Endometrial microvascular endothelial cells (primary cell): Measurements from ENCODE around the gene PCYOX1L. TPM values are rescaled to one million over a fixed set of nuclear protein-coding genes. Genes with fewer than 3 reads are reported as not detected.
"Not testable (repeated sequence)": the region's sequence is repeated elsewhere in the genome, so short reads cannot be mapped to it uniquely, and the experiment has no call there.

Experiments used
- in situ Hi-C: cut with HindIII; loops from 2 replicates; pipeline ENCODE4 v1.10.0; 2017; ENCODE audit warnings: low sequenced_read_pairs, low pct_unique_long_range_greater_than_20kb; ENCODE audit errors: inconsistent ontology term
- total RNA-seq: library from RNA; depleted of rRNA; stranded (reverse); fragments of >200 nt; gene quantifications from one replicate; pipeline ENCODE4 v1.2.3, GENCODE V29; 2015; ENCODE audit errors: inconsistent ontology term

PCYOX1L gene
- total RNA-seq, 1 donor from 2014 or later: 7.2 TPM

DNA sequence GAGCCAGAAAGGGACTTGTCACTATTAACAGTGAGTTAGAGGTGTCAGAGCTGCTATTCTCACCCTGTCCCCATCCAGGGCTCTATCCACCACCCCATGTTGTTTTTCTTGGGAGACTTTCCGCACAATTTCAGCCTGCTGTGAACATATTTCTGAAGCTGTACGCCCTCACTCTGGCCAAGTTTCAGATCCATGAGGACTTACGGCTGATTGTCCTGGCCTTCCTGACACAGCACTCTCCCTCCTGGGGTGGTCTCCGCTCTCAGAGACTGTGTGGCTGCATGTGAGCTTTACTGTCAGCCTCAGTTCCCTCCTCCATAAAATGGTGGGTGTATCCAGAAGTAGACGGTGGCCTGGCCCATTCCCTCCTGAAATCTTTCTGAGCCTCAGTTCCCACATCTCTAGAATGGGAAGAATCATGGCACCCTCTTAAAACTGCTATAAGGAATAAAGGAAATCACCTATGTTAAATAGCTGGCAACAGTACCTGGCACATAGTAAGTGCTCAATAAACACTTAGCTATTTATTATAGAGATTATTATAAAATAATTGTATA, 22.1 kb downstream of the PCYOX1L start:
- in situ Hi-C loops: no loop called here

DNA sequence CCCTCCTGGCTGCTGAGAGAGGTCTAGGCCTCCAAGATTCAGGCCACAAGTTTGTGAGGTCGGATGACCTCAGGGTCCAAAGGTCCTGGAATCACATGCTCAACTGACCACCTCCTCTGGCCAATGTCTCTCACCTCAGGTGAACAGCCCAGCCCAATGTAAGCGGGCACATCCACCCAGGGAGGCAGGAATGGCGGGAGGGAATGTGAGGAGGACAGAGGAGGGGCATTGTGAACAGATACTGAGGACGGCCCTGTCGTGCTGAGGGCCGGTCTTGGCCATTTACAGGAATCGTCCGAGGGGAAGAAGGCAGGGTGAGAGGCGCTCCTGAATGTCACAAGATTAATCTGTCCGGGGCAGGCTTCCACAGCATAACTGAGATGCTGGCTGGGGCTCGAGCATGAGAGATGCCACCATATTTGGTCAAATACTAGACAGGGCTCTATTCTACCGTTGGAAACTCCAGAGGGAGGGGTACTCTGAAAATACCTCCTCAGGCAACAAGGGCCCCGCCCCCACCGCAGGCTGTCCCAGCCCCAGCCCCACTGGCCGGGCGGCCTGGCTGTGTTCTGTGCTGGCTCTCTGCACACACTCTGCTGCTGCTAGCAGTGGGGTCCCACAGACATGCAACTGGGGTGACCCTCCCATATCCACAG, 22.7 kb downstream of the PCYOX1L start:
- in situ Hi-C loops: no loop called here

DNA sequence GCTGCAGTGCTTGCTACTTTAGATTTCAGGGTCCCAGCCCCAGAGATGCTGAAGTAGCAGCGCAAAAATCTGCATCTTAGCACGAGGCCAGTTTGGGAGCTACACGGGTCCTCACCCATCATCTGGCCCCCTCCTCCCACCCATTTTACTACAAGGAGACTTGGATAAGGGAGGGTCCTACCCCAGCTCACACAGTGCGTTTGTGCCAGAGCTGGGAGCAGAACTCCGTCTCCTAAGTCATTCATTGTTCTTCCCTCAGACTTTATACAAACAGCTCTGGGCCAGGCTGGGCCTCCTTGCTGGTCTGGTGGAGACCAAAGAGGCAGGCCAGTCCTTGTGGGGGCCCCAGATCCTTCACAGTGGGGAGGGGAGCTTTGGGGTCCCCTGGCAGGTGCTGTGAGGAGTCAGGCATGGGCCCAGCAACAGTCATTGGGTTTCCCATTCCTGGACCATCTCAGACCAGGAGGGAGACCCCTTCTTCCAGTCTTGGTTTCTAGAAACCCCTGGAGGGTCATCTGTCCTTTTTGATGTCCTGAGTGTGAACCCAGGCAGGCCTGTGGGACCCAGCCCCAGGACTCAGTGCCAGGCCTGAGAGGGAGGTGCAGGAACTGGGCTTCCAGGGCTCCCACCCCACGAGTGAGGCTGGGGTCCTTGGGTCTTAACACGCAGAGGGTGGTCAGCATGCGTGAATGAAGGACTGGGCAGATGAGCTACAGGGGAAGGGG, 23.6 kb downstream of the PCYOX1L start:
- in situ Hi-C loops: no loop called here

DNA sequence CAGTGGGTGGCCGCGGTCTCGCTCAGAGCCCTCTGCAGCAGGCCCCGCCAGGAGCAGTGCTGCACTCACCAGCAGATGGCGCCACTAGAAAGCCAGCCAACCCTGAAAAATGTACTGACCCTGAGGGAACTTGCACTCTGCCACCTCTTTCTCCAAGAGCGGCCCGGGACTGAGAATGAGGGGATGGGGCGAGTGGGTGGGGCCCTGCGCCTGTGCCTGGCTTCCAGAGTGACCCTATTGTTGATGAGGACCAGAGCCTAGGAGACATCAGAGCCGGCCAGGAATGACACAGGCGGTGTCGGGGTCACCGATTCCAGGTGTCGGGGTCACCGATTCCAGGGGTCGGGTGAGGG, 24.1 kb downstream of the PCYOX1L start:
- in situ Hi-C loops: no loop called here

DNA sequence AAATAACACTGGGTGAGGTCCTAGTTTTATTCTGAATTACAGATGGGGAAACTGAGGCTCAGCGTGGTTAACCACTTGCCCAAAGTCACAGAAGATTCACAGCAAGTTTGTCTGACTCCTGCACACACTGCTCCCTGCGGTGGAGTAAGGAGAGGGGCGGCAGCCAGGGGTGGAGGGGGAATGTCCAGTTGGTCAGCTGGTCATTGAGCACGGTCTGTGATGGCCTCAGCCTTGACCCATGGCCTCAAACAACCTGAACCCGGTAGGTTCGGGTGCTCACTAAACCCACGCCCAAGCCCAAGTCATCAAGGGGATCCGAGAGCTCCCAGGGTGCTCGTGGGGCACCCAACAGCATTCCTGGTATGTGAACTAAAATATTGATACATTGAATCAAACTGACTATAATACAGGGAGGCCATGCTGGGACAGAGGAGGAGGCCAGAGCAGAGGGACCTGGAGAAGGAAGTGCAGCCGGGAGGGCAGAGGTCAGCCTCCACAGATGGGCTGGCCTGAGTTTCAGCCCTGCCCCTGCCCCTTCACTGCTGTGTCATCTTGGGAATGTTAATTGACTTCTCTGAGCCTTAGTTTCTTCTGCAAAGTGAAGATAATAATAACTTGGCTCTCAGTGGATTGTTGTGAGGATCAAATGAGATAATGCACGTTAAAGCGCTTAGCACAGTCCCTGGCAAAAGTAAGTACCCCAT, 24.8 kb downstream of the PCYOX1L start:
- in situ Hi-C loops: no loop called here

DNA sequence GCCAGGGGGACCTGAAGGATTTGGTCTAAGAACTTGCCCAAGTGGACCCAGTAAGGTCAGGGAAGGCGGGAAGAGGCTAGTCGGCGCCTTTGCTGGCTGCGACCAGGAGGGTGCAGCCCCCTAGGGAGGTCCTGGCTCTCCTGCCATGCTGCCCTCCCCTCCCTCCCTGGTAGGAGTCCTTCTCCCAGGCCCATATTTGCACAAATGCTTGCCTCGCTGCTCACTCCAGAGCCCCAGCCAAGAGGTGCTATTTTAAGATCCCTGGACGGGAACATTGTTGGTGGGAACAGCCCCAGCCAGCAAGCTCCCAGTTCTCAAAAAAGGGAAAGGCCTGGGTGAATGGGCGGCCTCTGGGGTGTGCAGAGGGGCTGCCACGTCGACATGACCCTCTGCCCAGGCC, 25.6 kb downstream of the PCYOX1L start:
- in situ Hi-C loops: no loop called here

DNA sequence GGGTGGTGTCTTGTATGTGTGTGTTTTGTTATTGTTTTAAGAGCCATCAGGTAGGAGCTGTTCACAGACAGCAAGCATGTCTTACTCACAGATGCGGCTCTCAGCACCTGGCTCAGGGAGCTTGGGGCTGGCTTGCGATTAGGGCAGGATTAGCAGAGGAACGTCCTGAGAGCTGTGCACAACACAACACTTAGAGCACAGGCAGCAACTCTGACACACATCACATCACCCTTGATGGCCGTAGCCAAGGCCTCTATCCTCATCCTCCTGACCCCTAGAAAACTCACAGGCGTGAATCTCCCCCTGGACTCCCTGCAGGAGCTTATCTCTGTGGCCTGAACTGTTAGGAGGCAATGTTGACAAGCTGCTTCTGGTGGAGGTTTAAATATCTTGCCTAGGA, 28.3 kb downstream of the PCYOX1L start:
- in situ Hi-C loops: no loop called here

DNA sequence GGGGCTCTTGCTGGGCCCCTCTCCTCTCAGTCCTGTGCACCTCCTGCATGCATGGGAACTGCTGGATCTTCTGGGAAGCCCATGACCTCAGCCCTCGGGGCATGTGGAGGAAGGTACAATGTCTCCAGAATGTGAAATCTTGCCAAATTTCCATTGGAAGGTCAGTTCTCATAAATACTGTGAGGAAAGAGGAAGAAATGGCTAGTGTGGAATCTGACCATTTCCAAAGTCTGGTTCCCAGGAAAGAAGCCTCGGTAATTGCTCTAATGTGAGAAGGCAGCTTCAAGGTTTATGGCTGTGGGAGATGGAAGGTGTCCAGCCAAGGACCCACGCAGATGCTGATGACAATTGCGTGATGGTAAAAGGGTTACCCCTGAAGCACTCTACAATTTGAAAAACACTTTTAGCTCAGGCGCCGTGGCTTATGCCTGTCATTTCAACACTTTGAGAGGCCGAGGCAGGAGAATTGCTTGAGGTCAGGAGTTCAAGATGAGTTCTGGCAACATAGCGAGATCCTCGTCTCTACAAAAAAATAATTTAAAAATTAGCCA, 29.3 kb downstream of the PCYOX1L start:
- in situ Hi-C loops: no loop called here

DNA sequence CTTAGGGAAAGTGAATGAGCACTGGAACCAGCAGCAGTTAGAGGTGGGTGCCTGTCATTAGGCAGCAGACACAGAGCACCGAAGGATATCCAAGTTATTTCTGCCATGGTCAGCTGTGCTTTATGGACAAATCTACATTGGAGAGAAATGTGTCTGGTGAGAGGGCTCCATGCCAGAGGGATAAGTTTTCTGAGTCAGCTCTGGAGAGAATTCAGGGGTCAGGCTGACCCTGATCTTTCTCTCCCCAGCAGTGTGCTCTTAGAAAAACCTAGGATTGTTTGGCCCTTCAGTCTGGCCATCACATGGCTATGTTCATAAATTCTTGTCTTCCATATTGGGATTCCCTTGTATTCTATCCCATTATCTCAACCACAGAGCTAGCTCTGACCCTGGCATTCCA, 30.1 kb downstream of the PCYOX1L start:
- in situ Hi-C loops: no loop called here

DNA sequence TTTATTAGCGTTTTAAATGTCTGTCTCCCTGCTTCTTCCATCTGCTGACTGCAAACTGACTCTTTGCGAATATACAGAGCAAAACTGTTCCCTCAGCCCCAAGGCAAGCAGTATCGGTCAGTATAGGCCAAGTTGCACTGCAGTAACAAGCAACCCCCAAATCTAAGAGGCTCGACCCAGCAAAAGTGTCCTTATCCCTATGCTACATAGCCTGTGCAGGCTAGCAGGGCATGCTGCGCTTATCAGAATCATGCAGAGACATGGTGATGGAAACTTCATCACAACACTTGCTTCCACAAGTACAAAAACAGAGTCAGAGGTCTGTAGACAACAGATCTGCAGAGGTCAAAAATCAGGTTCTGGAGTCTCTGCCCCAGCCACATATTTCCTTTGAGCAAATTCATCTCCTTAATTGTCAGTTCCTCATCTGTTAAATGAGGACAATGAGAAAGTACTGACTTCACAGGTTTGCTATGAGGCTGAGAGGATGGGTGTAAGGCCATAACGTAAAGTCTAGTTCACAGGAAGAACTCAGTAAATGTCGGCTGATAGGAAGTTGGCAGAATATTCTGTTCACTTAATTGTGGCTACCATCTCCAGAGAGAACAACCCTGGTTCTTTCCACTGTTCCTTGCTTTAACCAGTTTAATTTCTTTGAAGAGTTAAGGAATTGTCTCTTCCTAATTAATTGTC, 30.8 kb downstream of the PCYOX1L start:
- in situ Hi-C loops: no loop called here

DNA sequence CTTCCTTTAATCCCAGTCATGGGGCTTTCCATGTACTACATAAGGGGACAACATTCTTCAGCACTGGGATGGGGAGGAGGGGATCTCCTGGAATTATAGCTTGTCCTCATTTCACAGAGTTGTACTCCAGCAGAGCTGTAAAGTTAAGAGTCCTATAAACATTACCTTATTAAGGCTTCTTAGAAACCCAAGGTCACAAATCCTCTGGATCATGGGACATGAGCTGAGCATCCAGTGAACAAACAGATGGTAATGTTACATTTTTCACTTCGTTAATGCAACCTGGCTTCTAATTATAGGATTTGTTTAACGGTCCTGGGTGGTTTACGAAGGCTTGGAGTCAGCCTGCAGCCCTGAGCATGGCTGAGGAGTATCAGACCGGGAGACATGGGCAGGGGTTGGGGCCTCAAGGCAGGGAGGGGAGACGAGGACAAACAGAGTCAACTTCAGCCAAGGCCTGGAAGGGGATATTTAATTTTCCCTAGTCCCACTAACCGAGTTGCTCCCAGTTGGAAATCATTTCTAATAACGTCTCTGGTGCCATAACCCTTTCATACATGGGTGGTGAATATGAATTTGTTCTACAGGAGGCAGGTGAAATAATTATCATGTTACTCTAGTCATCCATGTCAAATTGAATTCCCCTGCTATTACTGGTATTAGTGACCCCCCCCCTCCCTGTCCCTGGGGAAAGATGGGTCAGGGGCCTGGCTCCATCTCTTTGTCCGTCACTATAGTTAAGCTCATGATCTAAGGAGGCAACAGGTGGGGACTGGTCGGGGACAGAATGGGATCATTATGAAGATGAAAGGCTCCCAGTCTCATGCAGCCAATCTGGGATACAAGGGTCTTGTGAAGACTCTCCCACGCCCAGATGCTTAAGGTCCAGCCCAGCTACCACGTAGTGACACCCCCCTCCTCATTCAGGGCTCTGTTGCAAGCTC, 32.0 kb downstream of the PCYOX1L start:
- in situ Hi-C loops: no loop called here

DNA sequence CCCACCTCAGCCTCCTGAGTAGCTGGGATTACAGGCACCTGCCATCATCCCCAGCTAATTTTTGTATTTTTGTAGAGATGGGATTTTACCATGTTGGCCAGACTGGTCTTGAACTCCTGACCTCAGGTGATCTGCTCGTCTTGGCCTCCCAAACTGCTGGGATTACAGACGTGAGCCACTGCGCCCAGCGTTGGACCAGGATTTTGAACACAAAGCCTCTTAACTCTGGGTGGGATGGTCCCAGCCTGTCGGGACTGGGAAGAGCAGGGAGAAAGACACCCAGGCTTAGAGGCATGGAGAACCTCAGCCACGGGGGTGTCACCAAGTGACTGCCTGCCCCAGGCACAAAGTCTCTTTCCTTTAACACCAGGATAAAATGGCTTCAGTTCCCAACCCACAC, 33.2 kb downstream of the PCYOX1L start:
- in situ Hi-C loops: not testable (repeated sequence)

DNA sequence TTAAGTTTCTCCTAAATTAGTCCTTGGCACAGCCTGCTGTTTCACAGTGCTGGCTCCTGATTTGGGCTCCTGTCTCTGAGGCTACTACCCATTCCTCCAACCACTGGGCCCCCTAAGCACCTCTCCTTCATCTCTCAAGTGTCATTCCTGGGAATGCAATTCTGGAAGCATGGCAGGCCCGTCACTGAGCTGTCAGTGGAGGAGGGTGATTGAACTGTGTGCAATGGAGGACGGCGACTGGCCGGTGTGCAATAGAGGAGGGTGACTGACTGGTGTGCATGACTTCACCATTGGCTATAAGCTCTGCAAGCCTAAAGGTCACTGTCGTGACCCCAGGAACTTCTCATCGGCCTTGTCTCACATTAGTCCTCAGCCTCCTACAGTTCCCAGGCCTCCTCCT, 33.7 kb downstream of the PCYOX1L start:
- in situ Hi-C loops: no loop called here

DNA sequence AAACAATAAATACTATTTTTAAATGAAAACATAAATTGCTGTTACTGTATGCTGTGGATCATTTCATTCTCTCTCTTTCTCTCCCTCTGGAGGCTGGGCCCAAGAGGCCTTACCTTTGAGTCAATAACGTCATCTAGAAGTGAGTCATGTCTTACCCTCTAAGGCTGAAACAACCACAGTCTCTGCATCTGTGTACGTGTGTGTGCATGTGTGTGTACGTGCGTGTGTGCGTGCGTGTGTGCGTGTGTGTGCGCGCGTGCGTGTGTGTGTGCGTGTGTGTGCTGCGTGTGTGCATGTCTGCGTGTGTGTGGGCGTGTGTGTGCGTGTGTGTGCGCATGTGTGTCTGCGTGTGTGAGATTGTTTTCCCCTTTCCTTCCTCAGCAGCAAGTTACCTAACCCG, 34.9 kb downstream of the PCYOX1L start:
- in situ Hi-C loops: no loop called here

DNA sequence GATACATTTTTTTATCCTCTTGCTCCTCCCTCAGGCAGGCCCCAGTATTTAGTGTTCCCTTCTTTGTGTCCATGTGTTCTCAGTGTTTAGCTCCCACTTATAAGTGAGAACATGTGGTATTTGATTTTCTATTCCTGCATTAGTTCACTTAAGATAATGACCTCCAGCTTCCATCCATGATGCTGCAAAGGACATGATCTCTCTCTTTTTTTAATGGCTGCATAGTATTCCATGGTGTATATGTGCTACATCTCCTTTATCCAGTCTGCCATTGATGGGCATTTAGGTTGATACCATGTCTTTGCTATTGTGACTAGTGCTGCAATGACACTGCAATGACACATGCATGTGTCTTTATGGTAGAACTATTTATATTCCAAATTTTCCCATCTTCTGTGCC, 37.1 kb downstream of the PCYOX1L start:
- in situ Hi-C loops: not testable (repeated sequence)

DNA sequence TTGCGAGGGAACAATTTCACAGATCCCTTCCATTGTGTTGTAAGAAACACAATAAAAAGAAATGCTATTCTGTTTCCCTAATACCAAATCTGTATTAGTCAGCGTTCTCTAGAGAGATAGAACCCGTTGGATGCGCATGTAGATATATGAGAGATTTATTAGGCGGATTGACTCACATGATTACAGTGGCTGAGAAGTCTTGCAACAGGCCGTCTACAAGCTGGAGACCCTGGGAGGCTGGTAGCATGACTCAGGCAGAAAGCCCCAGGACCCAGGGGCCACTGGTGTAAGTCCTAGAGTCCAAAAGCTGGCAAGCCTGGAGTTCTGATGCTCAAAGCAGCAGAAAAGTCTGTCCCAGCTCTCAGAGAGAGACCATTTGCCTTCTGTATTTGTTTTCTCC, 39.7 kb downstream of the PCYOX1L start:
- in situ Hi-C loops: no loop called here

DNA sequence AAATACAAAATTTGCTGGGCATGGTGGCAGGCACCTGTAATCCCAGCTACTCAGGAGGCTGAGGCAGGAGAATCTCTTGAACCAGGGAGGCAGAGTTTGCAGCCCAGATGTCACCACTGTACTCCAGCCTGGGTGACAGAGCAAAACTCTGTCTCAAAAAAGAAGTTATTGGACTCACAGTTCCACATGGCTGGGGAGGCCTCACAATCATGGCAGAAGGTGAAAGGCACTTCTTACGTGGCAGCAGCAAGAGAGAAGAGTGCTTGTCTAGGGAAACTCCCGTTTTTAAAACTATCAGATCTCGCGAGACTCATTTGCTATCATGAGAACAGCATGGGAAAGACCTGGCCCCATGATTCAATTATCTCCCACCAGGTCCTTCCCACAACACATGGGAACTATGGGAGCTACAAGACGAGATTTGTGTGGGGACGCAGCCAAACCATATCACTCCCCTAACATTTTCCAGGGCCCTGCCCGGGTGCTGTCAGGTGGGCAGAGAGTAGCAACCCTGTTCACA, 41.0 kb downstream of the PCYOX1L start:
- in situ Hi-C loops: not testable (repeated sequence)

DNA sequence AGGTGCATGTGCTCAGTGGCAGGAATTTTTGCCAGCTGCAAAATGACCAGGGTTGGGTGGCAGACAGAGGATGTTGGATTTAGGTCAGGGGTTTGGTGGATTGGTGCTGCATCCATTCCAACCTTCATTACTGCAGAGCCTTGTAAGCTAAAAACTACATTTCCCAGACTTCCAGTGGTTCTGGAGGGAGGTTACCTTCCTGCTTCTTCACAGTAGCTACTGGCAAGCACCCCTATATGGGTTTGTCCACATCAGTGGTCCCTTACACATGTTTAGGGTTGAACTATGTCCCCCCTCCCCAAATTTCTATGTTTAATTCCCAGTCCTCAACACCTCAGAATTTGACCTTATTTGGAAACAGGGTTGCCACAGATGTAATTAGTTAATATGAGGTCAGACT, 41.9 kb downstream of the PCYOX1L start:
- in situ Hi-C loops: no loop called here
